ENCODE data around the gene FREM2.

FREM2 gene

GRCh38 chr13:38879786-38880185 is 192.9 kb downstream of the FREM2 start:
- H3K27me3 Mint-ChIP-seq = peaks cover 0 to 9% of the 10 kb centered on the region in 2 donors
- H3K36me3 Mint-ChIP-seq (ENCODE audit: insufficient read depth) = no peaks in the 10 kb centered on the region
- no peaks in the 10 kb centered on the region for H3K4me1 Mint-ChIP-seq (ENCODE audit: low read depth in 2 of 2)
- no peak for DNase-seq
- no peak overlapping the region for H3K4me3 Mint-ChIP-seq
- ATAC-seq (replicated peaks) = no peak
- no peak overlapping the region for H3K27ac Mint-ChIP-seq
- H3K9me3 Mint-ChIP-seq = peaks cover 2 to 7% of the 10 kb centered on the region in 2 donors

- DNase-seq (no peak), ATAC-seq (replicated peaks) (no peak)
- Mint-ChIP-seq H3K27me3 (peaks cover 0 to 9% of the 10 kb centered on the region in 2 donors), H3K36me3 (ENCODE audit: insufficient read depth) (no peaks in the 10 kb centered on the region), H3K27ac (no peak overlapping the region), H3K4me3 (no peak overlapping the region), H3K9me3 (peaks cover 2 to 7% of the 10 kb centered on the region in 2 donors), H3K4me1 (ENCODE audit: low read depth in 2 of 2) (no peaks in the 10 kb centered on the region)
Observed at GRCh38 chr13:38880397-38880796, 193.5 kb downstream of the FREM2 start.

- DNase-seq (no peak), ATAC-seq (replicated peaks) (no peak)
- H3K9me3 Mint-ChIP-seq = peaks cover 2 to 7% of the 10 kb centered on the region in 2 donors
- H3K27me3 Mint-ChIP-seq = peaks cover 0 to 9% of the 10 kb centered on the region in 2 donors
- H3K36me3 Mint-ChIP-seq (ENCODE audit: insufficient read depth) = no peaks in the 10 kb centered on the region
- no peaks in the 10 kb centered on the region for H3K4me1 Mint-ChIP-seq (ENCODE audit: low read depth in 2 of 2)
- no peak overlapping the region for H3K27ac Mint-ChIP-seq
- no peak overlapping the region for H3K4me3 Mint-ChIP-seq
Observed at GRCh38 chr13:38883783-38884182, 196.9 kb downstream of the FREM2 start.

GRCh38 chr13:38888309-38888708 is 201.4 kb downstream of the FREM2 start:
- Mint-ChIP-seq H3K27ac (no peak overlapping the region), H3K9me3 (no peaks in the 10 kb centered on the region), H3K27me3 (peaks cover 8 to 9% of the 10 kb centered on the region in 2 donors), H3K4me1 (ENCODE audit: low read depth in 2 of 2) (no peaks in the 10 kb centered on the region), H3K36me3 (ENCODE audit: insufficient read depth) (no peaks in the 10 kb centered on the region), H3K4me3 (no peak overlapping the region)
- DNase-seq (no peak), ATAC-seq (replicated peaks) (no peak)

- Mint-ChIP-seq H3K27me3 (peaks cover 12 to 31% of the 10 kb centered on the region in 2 donors), H3K4me1 (ENCODE audit: low read depth in 2 of 2) (no peaks in the 10 kb centered on the region), H3K36me3 (ENCODE audit: insufficient read depth) (no peaks in the 10 kb centered on the region), H3K27ac (no peak overlapping the region), H3K4me3 (no peak overlapping the region), H3K9me3 (no peaks in the 10 kb centered on the region)
- DNase-seq = no peak
- ATAC-seq (replicated peaks) = no peak
Observed at GRCh38 chr13:38895075-38895474, 208.2 kb downstream of the FREM2 start.

- ATAC-seq (replicated peaks) (no peak), DNase-seq (no peak)
- no peaks in the 10 kb centered on the region for H3K36me3 Mint-ChIP-seq (ENCODE audit: insufficient read depth)
- no peak overlapping the region for H3K27ac Mint-ChIP-seq
- H3K4me3 Mint-ChIP-seq = no peak overlapping the region
- no peaks in the 10 kb centered on the region for H3K4me1 Mint-ChIP-seq (ENCODE audit: low read depth in 2 of 2)
- no peaks in the 10 kb centered on the region for H3K9me3 Mint-ChIP-seq
- peaks cover 5 to 30% of the 10 kb centered on the region in 2 donors for H3K27me3 Mint-ChIP-seq
Observed at GRCh38 chr13:38897521-38897920, 210.6 kb downstream of the FREM2 start.

GRCh38 chr13:38898481-38898880 is 211.6 kb downstream of the FREM2 start:
- Mint-ChIP-seq H3K4me3 (no peak overlapping the region), H3K27ac (no peak overlapping the region), H3K4me1 (ENCODE audit: low read depth in 2 of 2) (no peaks in the 10 kb centered on the region), H3K9me3 (no peaks in the 10 kb centered on the region), H3K36me3 (ENCODE audit: insufficient read depth) (no peaks in the 10 kb centered on the region), H3K27me3 (peaks cover 5 to 22% of the 10 kb centered on the region in 2 donors)
- DNase-seq = no peak
- ATAC-seq (replicated peaks) = no peak

- Mint-ChIP-seq H3K4me1 (ENCODE audit: low read depth in 2 of 2) (no peaks in the 10 kb centered on the region), H3K27me3 (peaks cover 5 to 11% of the 10 kb centered on the region in 2 donors), H3K9me3 (no peaks in the 10 kb centered on the region), H3K36me3 (ENCODE audit: insufficient read depth) (no peaks in the 10 kb centered on the region), H3K4me3 (no peak overlapping the region), H3K27ac (no peak overlapping the region)
- DNase-seq (no peak), ATAC-seq (replicated peaks) (no peak)
Observed at GRCh38 chr13:38899571-38899970, 212.7 kb downstream of the FREM2 start.

GRCh38 chr13:38900188-38900587 is 213.3 kb downstream of the FREM2 start:
- Mint-ChIP-seq H3K27ac (no peak overlapping the region), H3K27me3 (peaks cover 8% of the 10 kb centered on the region in 2 donors), H3K4me1 (ENCODE audit: low read depth in 2 of 2) (no peaks in the 10 kb centered on the region), H3K36me3 (ENCODE audit: insufficient read depth) (no peaks in the 10 kb centered on the region), H3K4me3 (no peak overlapping the region), H3K9me3 (no peaks in the 10 kb centered on the region)
- no peak for DNase-seq
- ATAC-seq (replicated peaks) = no peak

- peaks cover 8 to 10% of the 10 kb centered on the region in 2 donors for H3K27me3 Mint-ChIP-seq
- no peak overlapping the region for H3K4me3 Mint-ChIP-seq
- H3K4me1 Mint-ChIP-seq (ENCODE audit: low read depth in 2 of 2) = no peaks in the 10 kb centered on the region
- H3K36me3 Mint-ChIP-seq (ENCODE audit: insufficient read depth) = no peaks in the 10 kb centered on the region
- ATAC-seq (replicated peaks) (no peak), DNase-seq (no peak)
- H3K9me3 Mint-ChIP-seq = no peaks in the 10 kb centered on the region
- H3K27ac Mint-ChIP-seq = no peak overlapping the region
Observed at GRCh38 chr13:38902551-38902950, 215.7 kb downstream of the FREM2 start.

GRCh38 chr13:38905081-38905480 is 218.2 kb downstream of the FREM2 start:
- H3K27ac Mint-ChIP-seq = no peak overlapping the region
- no peak for ATAC-seq (replicated peaks)

GRCh38 chr13:38905861-38906260 is 219.0 kb downstream of the FREM2 start:
- no peaks in the 10 kb centered on the region for H3K36me3 Mint-ChIP-seq (ENCODE audit: insufficient read depth)
- ATAC-seq (replicated peaks) (no peak), DNase-seq (no peak)
- H3K4me3 Mint-ChIP-seq = no peak overlapping the region
- no peak overlapping the region for H3K27ac Mint-ChIP-seq
- H3K9me3 Mint-ChIP-seq = no peaks in the 10 kb centered on the region
- H3K27me3 Mint-ChIP-seq = peaks cover 0 to 6% of the 10 kb centered on the region in 2 donors
- H3K4me1 Mint-ChIP-seq (ENCODE audit: low read depth in 2 of 2) = no peaks in the 10 kb centered on the region

More at GRCh38 chr13:38905081-38905480, 218.2 kb downstream of the FREM2 start:
- Mint-ChIP-seq H3K4me3 (no peak overlapping the region), H3K4me1 (ENCODE audit: low read depth in 2 of 2) (no peaks in the 10 kb centered on the region), H3K27me3 (peaks cover 0 to 6% of the 10 kb centered on the region in 2 donors), H3K9me3 (no peaks in the 10 kb centered on the region), H3K36me3 (ENCODE audit: insufficient read depth) (no peaks in the 10 kb centered on the region)
- DNase-seq = no peak

GRCh38 chr13:38908574-38908973 is 221.7 kb downstream of the FREM2 start:
- H3K27me3 Mint-ChIP-seq = peaks cover 0 to 6% of the 10 kb centered on the region in 2 donors
- H3K27ac Mint-ChIP-seq = no peak overlapping the region
- ATAC-seq (replicated peaks) (no peak), DNase-seq (no peak)
- no peaks in the 10 kb centered on the region for H3K36me3 Mint-ChIP-seq (ENCODE audit: insufficient read depth)
- H3K4me1 Mint-ChIP-seq (ENCODE audit: low read depth in 2 of 2) = no peaks in the 10 kb centered on the region
- H3K4me3 Mint-ChIP-seq = no peak overlapping the region
- H3K9me3 Mint-ChIP-seq = no peaks in the 10 kb centered on the region

- ATAC-seq (replicated peaks) (no peak), DNase-seq (no peak)
- Mint-ChIP-seq H3K4me3 (no peak overlapping the region), H3K9me3 (no peaks in the 10 kb centered on the region), H3K4me1 (ENCODE audit: low read depth in 2 of 2) (peaks cover 0 to 3% of the 10 kb centered on the region in 2 donors), H3K27me3 (peaks cover 0 to 17% of the 10 kb centered on the region in 2 donors), H3K27ac (no peak overlapping the region), H3K36me3 (ENCODE audit: insufficient read depth) (no peaks in the 10 kb centered on the region)
Observed at GRCh38 chr13:38914070-38914469, 227.2 kb downstream of the FREM2 start.

GRCh38 chr13:38921081-38921480 is 234.2 kb downstream of the FREM2 start:
- Mint-ChIP-seq H3K36me3 (ENCODE audit: insufficient read depth) (no peaks in the 10 kb centered on the region), H3K4me1 (ENCODE audit: low read depth in 2 of 2) (no peaks in the 10 kb centered on the region), H3K27ac (no peak overlapping the region), H3K27me3 (peaks cover 27 to 74% of the 10 kb centered on the region in 2 donors), H3K9me3 (no peaks in the 10 kb centered on the region), H3K4me3 (no peak overlapping the region)
- no peak for DNase-seq
- ATAC-seq (replicated peaks) = no peak
